Neural crest cell (in vitro differentiated cells): ENCODE data around the gene TSPAN32. TPM values are rescaled to one million over a fixed set of nuclear protein-coding genes. Genes with fewer than 3 reads are reported as not detected.
A peak's percentile ranks its signal among the peaks of the same experiment; 100 is the strongest.

Experiments used
- DNase-seq: peaks from one replicate; pipeline ENCODE4 v3.0.0; 2021; ENCODE audit warnings: low read depth, mixed read lengths, low spot score
- H3K27ac Mint-ChIP-seq: one replicate; pipeline ENCODE4 v1.8.0; 2021; ENCODE audit warnings: mild to moderate bottlenecking, mixed read lengths; ENCODE audit not compliant: unreplicated experiment
- H3K27me3 Mint-ChIP-seq: 2 replicates; pipeline ENCODE4 v1.8.0; 2021; ENCODE audit warnings: low read depth, mild to moderate bottlenecking, mixed read lengths
- H3K36me3 Mint-ChIP-seq: 2 replicates; pipeline ENCODE4 v1.8.0; 2021; ENCODE audit warnings: low read depth, mild to moderate bottlenecking, mixed read lengths
- H3K4me1 Mint-ChIP-seq: 2 replicates; pipeline ENCODE4 v1.8.0; 2021; ENCODE audit warnings: mixed read lengths
- H3K4me3 Mint-ChIP-seq: one replicate; pipeline ENCODE4 v1.8.0; 2021; ENCODE audit warnings: mild to moderate bottlenecking, mixed read lengths
- H3K9me3 Mint-ChIP-seq: 2 replicates; pipeline ENCODE4 v1.8.0; 2021; ENCODE audit warnings: mixed read lengths
- total RNA-seq: library from RNA; stranded (reverse); gene quantifications from 2 replicates; pipeline ENCODE4 v1.2.1, GENCODE V29; 2021
- TF ChIP-seq, protein P1 (sequence below): fragments of 200-600 bp; sonication (generic); conservative IDR thresholded peaks from 2 replicates; pipeline ENCODE4 v1.5.0; 2021; ENCODE audit warnings: antibody characterized with exemption, mild to moderate bottlenecking

TSPAN32 gene
- total RNA-seq, 1 donor from 2014 or later, result not detected

DNA sequence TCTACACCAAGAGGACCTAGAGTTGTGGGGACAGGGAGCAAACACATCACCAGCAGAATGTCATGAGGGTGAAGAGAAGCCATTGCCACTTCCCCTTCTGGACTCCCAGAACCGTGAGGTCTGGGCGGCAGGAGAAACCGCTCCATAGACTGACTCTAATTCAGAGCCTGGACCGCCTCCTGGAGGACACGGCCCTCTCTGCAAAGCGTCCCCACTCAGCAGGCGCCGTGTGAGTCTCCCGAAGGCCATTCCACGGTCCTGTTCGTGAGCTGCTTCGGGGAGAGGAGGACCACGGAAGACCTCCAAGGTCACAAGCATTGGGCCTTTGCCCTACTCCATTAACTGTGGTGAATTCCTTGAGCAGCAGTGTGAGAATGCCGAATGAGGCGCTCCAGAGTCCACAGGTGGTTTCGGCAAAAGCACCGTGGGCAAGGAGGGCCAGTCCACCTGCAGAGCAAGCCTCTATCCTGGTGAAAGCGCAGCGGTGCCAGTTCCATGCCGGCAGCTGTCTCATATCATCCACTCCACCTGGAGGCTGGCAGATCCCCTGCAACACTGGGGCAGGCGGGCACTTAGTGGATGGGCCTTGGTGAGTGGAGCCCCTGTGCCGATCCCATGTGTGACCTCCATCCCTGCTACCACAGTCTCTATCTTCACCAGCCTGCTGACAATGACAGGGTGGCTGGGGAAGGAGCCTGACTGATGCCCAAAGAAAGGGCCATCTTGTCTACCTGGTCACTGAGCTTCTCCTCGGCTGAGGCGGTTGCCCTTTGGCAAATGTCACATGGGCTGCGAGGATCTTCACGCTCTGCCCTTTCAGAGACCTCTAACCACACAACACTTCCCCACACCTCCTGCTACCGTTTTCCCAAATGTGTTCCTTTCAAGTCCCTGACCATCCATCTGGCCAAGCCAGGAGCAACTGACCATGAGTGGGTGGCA, 7.6 kb upstream of the TSPAN32 start:
- H3K9me3 Mint-ChIP-seq, result no peaks in the 10 kb centered on the region
- H3K27ac Mint-ChIP-seq, result no peak overlapping the region
- H3K4me3 Mint-ChIP-seq, result no peak overlapping the region
- no peak for DNase-seq
- H3K36me3 Mint-ChIP-seq, result no peaks in the 10 kb centered on the region
- peaks cover 6% of the 10 kb centered on the region for H3K4me1 Mint-ChIP-seq
- peaks cover 19% of the 10 kb centered on the region for H3K27me3 Mint-ChIP-seq
- TF ChIP-seq, protein P1, sequence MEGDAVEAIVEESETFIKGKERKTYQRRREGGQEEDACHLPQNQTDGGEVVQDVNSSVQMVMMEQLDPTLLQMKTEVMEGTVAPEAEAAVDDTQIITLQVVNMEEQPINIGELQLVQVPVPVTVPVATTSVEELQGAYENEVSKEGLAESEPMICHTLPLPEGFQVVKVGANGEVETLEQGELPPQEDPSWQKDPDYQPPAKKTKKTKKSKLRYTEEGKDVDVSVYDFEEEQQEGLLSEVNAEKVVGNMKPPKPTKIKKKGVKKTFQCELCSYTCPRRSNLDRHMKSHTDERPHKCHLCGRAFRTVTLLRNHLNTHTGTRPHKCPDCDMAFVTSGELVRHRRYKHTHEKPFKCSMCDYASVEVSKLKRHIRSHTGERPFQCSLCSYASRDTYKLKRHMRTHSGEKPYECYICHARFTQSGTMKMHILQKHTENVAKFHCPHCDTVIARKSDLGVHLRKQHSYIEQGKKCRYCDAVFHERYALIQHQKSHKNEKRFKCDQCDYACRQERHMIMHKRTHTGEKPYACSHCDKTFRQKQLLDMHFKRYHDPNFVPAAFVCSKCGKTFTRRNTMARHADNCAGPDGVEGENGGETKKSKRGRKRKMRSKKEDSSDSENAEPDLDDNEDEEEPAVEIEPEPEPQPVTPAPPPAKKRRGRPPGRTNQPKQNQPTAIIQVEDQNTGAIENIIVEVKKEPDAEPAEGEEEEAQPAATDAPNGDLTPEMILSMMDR, result no peak

GRCh38 chr11:2294926-2295290, 6.9 kb upstream of the TSPAN32 start:
- H3K36me3 Mint-ChIP-seq, result no peaks in the 10 kb centered on the region
- H3K27ac Mint-ChIP-seq, result no peak overlapping the region
- TF ChIP-seq, protein P1, result no peak
- DNase-seq, result no peak
- H3K27me3 Mint-ChIP-seq, result peaks cover 12% of the 10 kb centered on the region
- no peaks in the 10 kb centered on the region for H3K9me3 Mint-ChIP-seq
- no peaks in the 10 kb centered on the region for H3K4me1 Mint-ChIP-seq
- H3K4me3 Mint-ChIP-seq, result no peak overlapping the region

- Mint-ChIP-seq H3K4me3 (no peak overlapping the region), H3K27ac (no peak overlapping the region), H3K4me1 (no peaks in the 10 kb centered on the region), H3K36me3 (no peaks in the 10 kb centered on the region), H3K27me3 (peaks cover 10% of the 10 kb centered on the region), H3K9me3 (no peaks in the 10 kb centered on the region)
- DNase-seq, result no peak
- TF ChIP-seq, protein P1, result no peak
Observed at GRCh38 chr11:2295971-2296912, 5.6 kb upstream of the TSPAN32 start.

GRCh38 chr11:2296913-2297622, 4.7 kb upstream of the TSPAN32 start:
- peak overlapping the region; percentile 64 for H3K27ac Mint-ChIP-seq
- H3K9me3 Mint-ChIP-seq, result no peaks in the 10 kb centered on the region
- H3K4me3 Mint-ChIP-seq, result no peak overlapping the region
- H3K4me1 Mint-ChIP-seq, result no peaks in the 10 kb centered on the region
- H3K36me3 Mint-ChIP-seq, result no peaks in the 10 kb centered on the region
- H3K27me3 Mint-ChIP-seq, result peaks cover 10% of the 10 kb centered on the region
- TF ChIP-seq, protein P1, result no peak
- DNase-seq, result no peak

- no peaks in the 10 kb centered on the region for H3K9me3 Mint-ChIP-seq
- DNase-seq, result no peak
- H3K27ac Mint-ChIP-seq, result peak overlapping the region; percentile 64
- H3K36me3 Mint-ChIP-seq, result no peaks in the 10 kb centered on the region
- H3K4me3 Mint-ChIP-seq, result no peak overlapping the region
- H3K27me3 Mint-ChIP-seq, result peaks cover 8% of the 10 kb centered on the region
- H3K4me1 Mint-ChIP-seq, result no peaks in the 10 kb centered on the region
- TF ChIP-seq, protein P1, result no peak
Observed at GRCh38 chr11:2297623-2298030, 4.2 kb upstream of the TSPAN32 start.
